WI38 (cell line): ENCODE data around the gene OR52H1.

Experiments used
- H3K4me3 ChIP-seq: 2 replicates; pipeline ENCODE4 v1.5.1; 2011; ENCODE audit warnings: low read depth, mild to moderate bottlenecking, control low read depth, low read length
- TF ChIP-seq, protein P1 (sequence below): IDR thresholded peaks from 2 replicates; pipeline ENCODE4 v1.5.1; 2012; ENCODE audit warnings: low read depth, mild to moderate bottlenecking, control low read depth, low read length

OR52H1 gene

DNA sequence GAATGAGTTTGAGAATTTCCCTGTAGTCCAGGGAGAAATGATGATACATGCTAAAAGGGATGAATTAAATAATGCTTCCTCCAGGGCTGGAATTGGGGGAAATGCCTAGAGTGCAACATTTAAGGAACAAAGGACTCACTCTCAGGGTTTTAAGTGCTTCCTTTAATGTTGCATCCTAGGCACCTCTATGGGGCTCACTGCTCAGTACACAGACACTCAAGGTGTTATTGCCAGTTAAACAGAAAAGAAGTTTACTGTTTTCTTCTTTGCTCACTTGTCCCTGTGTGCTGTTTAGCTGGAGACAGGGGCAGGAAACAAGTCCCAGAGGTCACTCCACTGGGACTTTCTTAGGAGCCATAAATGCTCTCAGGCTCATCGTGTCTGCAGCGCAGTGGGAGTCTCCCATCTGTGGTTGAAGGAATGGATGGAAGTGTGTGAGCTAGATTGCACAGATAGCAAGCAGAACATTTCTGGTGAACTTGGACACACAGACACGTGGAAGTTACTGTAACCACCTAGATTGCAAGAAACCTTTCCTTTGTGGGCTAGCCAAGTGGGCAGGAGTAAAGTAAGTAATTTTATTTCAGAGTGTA is 8.4 kb upstream of the OR52H1 start:
- H3K4me3 ChIP-seq: no peak overlapping the region
- TF ChIP-seq, protein P1, sequence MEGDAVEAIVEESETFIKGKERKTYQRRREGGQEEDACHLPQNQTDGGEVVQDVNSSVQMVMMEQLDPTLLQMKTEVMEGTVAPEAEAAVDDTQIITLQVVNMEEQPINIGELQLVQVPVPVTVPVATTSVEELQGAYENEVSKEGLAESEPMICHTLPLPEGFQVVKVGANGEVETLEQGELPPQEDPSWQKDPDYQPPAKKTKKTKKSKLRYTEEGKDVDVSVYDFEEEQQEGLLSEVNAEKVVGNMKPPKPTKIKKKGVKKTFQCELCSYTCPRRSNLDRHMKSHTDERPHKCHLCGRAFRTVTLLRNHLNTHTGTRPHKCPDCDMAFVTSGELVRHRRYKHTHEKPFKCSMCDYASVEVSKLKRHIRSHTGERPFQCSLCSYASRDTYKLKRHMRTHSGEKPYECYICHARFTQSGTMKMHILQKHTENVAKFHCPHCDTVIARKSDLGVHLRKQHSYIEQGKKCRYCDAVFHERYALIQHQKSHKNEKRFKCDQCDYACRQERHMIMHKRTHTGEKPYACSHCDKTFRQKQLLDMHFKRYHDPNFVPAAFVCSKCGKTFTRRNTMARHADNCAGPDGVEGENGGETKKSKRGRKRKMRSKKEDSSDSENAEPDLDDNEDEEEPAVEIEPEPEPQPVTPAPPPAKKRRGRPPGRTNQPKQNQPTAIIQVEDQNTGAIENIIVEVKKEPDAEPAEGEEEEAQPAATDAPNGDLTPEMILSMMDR: no peak

DNA sequence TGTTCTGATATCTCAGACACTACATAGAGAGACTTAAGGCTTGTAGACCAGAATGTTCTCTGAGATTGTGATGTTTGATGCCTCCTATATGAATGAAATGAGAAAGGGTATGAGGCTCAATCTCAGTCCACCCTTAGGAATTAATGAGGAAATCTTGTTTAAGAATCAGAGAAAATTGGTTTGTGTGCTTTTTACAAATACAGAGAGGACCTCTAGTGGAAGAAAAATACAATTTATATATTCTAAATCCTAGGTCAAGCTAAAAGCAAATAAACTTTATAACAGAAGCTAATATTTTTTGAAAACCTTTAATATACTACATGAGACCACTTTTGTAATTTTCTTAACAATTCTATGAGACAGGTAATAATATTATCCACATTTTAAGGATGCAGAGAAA is 5.0 kb upstream of the OR52H1 start:
- H3K4me3 ChIP-seq: no peak overlapping the region
- TF ChIP-seq, protein P1: no peak

DNA sequence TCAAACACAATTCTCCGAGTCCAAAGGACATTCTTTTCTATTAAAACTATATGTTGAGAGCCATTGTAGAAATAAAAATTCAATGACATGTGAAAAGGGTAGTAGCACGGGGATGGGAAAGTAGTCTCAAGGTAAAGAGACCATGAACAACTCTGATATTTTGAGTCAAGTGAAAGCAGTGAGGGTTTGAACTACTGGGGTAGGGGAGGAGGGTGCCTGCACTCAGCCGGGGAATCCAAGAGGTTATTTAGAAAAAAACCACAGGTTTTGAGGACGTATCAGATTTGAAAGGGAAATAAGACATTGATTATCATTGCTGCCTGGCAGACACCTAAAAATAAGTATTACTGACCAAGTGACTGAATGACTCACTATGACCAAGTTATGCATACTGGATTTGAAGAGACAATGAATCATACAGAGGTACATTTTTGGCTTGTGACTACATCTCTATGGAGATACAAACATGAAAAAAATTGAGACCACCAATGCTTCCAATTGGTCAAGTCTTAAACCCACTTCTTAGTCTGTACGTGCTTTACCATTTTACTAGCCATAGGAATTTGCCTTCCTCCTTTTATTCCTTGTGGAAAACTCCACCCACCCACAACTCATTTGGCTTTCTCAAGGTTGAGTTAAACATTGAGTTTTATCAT is 2.2 kb upstream of the OR52H1 start:
- no peak overlapping the region for H3K4me3 ChIP-seq
- TF ChIP-seq, protein P1: no peak

DNA sequence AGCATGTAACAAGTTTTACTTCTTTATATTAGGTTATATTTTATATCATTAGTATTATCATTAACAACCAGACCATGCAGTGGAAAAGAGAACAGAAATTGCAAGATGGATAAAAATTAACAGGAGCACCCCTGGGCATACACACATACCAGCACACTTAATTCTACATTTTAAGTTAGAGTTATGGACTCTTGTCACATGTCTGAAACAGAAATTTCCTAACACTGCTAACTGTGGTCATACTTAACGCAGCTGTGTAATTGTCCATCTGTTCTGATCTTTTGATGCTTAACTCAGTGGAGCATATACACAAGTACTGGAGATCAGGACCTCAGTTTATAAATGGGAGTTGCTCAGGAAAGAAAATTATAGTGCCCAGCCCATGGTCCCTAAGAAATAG is 358 bp downstream of the OR52H1 start:
- TF ChIP-seq, protein P1: no peak
- no peak overlapping the region for H3K4me3 ChIP-seq

DNA sequence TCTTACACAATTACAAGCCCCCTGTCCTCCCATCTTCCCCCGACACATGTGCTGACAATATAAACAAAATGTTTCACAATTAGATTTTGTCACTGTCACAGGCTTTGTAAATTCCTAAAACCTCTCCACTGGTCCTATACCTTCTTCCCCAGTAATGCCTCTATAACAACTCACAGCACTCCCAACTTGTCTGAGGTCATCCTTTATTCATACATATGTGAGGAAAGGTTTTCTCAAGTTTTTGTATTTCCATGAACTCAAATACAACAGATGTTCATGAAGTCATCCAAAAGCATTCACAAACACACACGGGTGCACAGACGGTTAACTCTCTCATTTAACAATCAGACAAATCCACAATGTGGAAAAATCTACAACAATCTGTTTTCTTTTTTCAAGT is 1.9 kb downstream of the OR52H1 start:
- TF ChIP-seq, protein P1: no peak
- no peak overlapping the region for H3K4me3 ChIP-seq

DNA sequence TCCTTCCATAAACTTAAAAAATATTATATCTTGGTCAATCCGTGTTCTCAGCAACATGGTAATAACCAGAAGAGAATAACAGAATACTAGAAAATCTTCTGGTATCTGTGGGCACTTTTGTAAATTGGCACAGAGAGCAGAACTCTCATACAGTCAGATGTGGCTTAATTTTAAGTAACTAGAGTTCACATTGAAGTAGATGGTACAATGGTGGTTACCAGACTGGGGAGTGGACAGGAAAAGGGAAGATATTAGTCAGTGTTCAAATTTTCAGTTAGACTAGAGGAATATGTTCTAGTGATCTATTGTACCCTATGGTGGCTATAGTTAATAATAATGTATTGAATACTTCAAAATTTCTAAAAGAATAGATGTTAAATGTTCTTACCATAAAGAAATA is 6.9 kb downstream of the OR52H1 start:
- TF ChIP-seq, protein P1: no peak
- H3K4me3 ChIP-seq: no peak overlapping the region

DNA sequence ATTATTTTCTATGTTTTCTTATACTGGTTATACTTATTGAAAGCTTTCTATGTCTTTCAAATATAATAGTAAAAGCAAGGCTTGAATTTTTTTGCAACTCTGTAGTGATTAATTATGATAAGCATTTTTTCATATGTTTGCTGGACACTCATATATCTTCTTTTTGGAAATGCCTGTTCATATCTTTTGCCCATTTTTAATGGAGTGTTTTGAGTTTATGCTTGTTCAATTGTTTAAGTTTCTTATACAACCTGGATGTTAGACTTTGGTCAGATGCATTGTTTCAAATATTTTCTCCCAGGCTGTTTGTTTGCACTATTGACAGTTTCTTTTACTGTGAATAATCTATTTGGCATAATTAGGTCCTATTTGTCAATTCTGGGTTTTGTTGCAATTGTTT is 11.9 kb downstream of the OR52H1 start:
- TF ChIP-seq, protein P1: no peak
- no peak overlapping the region for H3K4me3 ChIP-seq
